Epithelial cell of umbilical artery (primary cell): ENCODE measurements around the gene TXNDC2. TPM values are rescaled to one million over a fixed set of nuclear protein-coding genes. Genes with fewer than 3 reads are reported as not detected.

Experiments
- total RNA-seq: library from RNA; depleted of rRNA; stranded (reverse); fragments of >200 nt; gene quantifications from 2 replicates; pipeline ENCODE4 v1.2.3, GENCODE V29; 2014

TXNDC2 gene
- not detected in 2 replicates for total RNA-seq

DNA sequence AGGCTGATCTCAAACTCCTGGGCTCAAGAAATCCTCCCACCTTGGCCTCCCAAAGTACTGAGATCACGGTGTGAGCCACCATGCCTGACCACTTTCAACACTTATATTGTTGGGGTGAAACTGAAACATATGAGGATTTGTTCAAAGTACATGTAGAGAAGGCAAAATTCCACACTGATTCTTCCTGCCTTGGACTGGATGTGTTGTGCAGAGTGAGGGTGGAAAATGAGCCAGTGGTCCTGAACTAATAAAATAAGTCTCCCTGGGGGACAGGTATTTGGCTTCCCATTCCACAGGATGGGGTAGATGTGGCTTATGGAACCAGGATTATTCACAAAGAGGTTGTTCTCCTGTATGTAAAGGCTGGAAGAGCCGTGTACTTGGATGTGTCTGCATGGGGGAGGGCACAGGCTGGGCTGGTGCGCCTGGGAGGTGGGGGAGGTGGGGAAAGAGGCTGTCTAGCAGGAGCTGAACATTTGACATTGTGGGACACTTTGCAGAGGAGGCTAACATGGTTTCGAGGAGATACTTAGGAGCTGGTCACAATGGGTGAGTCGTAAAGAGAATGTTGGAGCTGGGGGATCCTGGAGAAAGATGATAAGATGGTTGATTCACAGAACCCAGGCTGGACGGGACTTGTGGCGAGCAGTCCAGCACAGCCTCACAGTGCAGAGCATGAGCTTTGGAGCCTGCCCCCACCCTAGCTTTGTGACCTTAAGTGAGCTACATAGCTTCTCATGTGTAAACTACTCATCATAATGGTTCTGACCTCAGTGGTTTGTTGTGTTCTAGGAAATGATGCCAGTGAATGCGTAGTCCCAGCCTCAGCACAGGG is at the start of gene TXNDC2:
Gene TXNDC2, plus strand, starts transcription at position 804 of the 835 bp plus-strand sequence. CDS start 708 bp downstream, outside the sequence.

DNA sequence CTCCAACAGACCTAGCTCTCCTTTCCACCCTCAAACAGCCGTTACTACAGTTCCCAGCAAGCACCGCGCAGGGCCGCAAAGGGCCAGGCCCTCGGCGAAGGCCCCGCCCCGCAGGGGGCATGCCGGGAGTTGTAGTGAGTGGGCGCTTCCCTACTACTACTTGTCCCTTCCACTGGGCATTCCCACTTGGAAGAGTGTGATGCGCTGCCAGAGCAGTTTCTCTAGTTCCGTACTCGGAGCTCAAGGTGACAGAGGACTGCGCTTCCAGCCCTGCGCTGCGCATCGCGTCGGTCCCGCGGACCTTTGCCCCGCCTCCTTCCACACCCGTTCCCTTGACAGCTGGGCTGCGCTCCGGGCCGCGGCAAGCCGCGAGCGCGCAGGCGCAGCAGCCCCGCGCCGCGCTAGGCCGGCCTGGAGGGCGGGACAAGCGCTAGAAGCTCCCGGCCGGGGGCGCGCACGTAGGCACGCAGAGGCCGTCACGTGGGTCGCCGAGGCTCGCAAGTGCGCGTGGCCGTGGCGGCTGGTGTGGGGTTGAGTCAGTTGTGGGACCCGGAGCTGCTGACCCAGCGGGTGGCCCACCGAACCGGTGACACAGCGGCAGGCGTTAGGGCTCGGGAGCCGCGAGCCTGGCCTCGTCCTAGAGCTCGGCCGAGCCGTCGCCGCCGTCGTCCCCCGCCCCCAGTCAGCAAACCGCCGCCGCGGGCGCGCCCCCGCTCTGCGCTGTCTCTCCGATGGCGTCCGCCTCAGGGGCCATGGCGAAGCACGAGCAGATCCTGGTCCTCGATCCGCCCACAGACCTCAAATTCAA is 28.0 kb downstream of the TXNDC2 start, which contains the start of gene VAPA:
Gene VAPA, plus strand, starts transcription at position 491 of the 808 bp plus-strand sequence. Its CDS starts 241 bp downstream, at position 732.

Other genes starting within 250 kb of the TXNDC2 start
- gene RAB31, start 177.7 kb upstream of the TXNDC2 start, total RNA-seq, result 34.1 and 34.2 TPM in 2 replicates
- 219 and 283 TPM in 2 replicates for gene VAPA, start 28.0 kb downstream of the TXNDC2 start, total RNA-seq